H1 (cell line): ENCODE results near the gene TEX48. TPM values are rescaled to one million over a fixed set of nuclear protein-coding genes. Genes with fewer than 3 reads are reported as not detected.

Source experiments
- BRCA1 ChIP-seq: IDR thresholded peaks from 2 replicates; pipeline ENCODE4 v1.6.1; 2012; ENCODE audit warnings: low read depth, low read length, improper control_type of control experiment
- E2F6 ChIP-seq: IDR thresholded peaks from 2 replicates; pipeline ENCODE4 v1.6.1; 2012; ENCODE audit warnings: inconsistent platforms
- FOSL1 ChIP-seq: IDR thresholded peaks from 2 replicates; pipeline ENCODE4 v1.6.1; 2011; ENCODE audit warnings: mild to moderate bottlenecking, low read depth, low read length, moderate library complexity; ENCODE audit not compliant: insufficient read depth
- MAFK ChIP-seq: IDR thresholded peaks from 2 replicates; pipeline ENCODE4 v1.6.1; 2012; ENCODE audit warnings: low read depth, mild to moderate bottlenecking, improper control_type of control experiment, low read length
- USF2 ChIP-seq: IDR thresholded peaks from 2 replicates; pipeline ENCODE4 v1.6.1; 2011; ENCODE audit warnings: low read length, improper control_type of control experiment
- YY1 ChIP-seq: IDR thresholded peaks from 2 replicates; pipeline ENCODE4 v1.6.1; 2011; ENCODE audit warnings: low read depth, mild to moderate bottlenecking, low read length
- polyA plus RNA-seq, 7 experiments: library from polyadenylated mRNA; depleted of rRNA in 3 of 7; stranded (reverse) in 5 of 7; unstranded in 2 of 7; fragments of >200 nt in 5 of 7; fragments of 200-250 nt in 2 of 7; gene quantifications; 1 replicate in 5 of 7; 2 replicates in 1 of 7; 4 replicates in 1 of 7; pipeline versions ENCODE4 v1.2.1 to v1.2.3, GENCODE V29; 2011 to 2013; ENCODE audit warnings: missing spikeins in 2 of 7, mixed read lengths in 2 of 7
- total RNA-seq: library from RNA; stranded (reverse); fragmentation: NEBNext Ultra II Directional; extraction: Animal tissue kit (Norgen Biotek cat#: 25700); gene quantifications from 2 replicates; pipeline ENCODE4 v1.2.1, GENCODE V29; 2021

The TEX48 gene
- total and polyA plus RNA-seq, 2 of the 8 experiments (the other 6 are each of a cell fraction or from before 2014, with no cell fraction given) = not detected

- no peak for TF ChIP-seq E2F6
- no peak for TF ChIP-seq YY1
- TF ChIP-seq USF2 = no peak
- TF ChIP-seq FOSL1 = no peak
- no peak for TF ChIP-seq BRCA1
- no peak for TF ChIP-seq MAFK
These were observed 5.1 kb downstream of the TEX48 start (continued) for GRCh38 chr9:114676901-114677300.
